HG02642 (cell line): ENCODE measurements around the gene SCUBE1.
A peak's percentile ranks its signal among the peaks of the same experiment; 100 is the strongest.

Experiments
- ATAC-seq: cut with Tn5 transposase; IDR thresholded peaks from one replicate; pipeline ENCODE4 v1.9.1; 2021; ENCODE audit warnings: mild to moderate bottlenecking; ENCODE audit not compliant: unreplicated experiment, poor library complexity

The SCUBE1 gene

DNA sequence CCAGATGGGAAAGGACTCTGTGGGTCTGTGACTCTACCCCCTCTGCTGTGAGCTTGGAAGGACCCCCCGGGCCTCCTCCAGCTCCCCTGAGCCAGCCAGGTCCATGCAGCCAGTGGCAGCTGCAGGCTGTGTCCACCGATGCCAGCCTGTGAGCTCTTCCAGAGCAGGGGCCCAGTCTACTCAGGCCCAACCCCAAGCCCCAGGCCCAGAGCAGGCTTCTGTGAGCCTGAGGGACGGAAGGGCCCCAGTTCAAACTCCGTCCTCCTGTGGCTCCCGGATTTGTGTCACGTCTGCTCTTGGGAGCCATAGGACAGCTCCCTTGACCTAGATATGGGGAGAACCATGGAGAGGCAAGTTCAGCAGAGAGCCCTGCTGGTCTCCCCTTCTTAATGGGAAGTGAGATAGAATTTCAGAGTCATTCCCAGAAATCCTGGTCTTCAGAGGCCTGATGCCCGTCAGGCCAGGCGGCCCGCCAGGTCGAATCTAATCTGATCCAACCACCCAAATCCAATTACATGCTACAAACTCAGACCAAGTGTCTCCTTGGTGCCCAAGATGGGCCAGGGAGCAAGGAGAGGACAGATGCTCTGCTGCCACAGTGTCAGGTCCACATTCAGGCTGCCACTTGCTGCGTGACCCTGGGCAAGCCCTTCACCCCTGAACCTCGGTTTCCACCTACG lies 75.1 kb downstream of the SCUBE1 start:
- ATAC-seq, result no peak

DNA sequence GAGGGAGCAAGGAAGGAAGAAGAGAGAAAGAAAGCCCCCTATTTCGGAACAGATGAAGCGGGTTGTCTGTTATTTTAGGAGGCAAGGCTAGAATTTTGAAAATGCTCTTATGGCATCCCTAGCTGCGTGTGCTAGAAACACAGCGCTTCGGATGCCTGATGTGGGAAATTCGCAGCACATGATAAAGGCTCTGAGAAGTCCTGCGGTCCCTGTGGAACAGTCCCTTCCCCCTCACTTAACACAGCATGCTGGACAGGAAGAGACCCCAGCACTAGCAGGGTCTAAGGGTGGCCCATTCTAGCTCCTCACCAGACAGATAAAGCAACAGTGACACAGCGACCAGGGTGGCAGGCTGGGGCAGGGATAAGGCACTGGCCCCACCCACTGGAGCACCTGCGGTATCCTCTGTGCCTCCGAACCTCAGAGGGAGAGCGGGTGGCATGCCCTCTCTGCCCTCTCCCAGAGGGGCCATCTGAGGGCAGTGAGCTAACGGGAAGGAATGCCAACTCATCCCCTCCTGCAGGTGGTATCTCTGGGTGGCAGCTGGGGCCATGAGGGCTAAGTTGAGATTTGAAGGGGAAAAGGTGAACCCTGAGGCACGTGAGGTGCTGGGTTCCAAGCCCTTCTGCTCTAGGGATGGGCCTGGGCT lies 75.7 kb downstream of the SCUBE1 start:
- ATAC-seq, result no peak

DNA sequence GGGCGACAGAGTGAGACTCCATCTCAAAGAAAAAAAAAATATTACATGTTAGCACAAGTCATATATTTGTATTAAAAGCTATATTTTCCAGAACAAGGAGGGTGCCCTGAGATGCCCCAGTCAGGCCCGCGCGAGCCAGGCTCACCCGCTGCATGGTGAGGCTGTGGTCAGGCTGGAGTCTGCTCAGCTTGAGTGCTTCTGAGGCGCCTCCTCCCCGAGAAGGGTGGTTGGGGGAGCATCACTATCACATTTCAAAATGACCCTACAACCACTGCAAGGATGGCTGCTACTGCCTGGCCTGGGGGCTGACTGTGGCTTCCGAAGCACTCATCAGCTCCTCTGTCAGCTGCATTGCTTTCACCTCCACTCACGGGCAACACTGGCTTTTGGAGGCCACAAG lies 77.1 kb downstream of the SCUBE1 start:
- no peak for ATAC-seq

DNA sequence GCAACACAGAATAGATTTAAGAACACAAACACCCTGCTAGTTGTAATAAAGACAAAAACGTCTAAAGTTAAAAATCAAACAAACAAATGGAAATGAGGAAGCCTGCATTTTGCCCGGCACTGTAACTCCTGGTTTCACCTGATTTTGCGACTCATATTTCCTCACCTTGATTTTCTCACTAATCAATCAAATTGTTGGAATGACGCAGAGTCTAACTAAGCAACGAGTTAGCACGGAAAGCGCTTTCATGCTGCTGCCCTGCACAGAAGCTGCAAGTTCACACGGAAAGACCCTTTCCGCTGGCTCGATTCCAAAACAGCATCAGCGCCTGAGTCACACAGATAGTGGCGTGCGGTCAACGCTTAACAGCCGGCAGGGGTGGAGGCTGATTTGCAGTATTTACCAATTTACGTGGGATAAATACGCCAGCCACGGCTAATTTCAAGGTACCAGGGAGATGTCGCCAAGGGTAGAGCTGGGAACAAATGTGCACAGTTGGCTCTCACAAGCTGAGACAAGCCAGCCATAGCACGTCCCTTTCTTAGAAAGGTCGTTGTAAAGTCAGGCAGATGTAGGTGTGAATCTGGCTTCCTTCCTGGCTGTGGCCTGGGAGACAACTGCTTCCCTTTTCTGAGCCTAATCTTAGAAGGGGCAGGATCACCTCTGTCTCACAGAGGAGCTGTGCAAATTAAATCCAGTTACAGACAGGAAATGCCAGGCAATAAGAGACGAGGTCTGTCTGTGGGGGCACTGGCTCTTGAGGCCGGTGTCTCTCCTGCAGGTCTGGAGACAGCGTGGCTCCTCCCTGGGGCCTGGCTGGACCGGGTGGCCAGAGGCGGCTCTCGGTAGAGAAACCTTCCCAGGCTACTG lies 79.3 kb downstream of the SCUBE1 start:
- peak; percentile 71 for ATAC-seq

DNA sequence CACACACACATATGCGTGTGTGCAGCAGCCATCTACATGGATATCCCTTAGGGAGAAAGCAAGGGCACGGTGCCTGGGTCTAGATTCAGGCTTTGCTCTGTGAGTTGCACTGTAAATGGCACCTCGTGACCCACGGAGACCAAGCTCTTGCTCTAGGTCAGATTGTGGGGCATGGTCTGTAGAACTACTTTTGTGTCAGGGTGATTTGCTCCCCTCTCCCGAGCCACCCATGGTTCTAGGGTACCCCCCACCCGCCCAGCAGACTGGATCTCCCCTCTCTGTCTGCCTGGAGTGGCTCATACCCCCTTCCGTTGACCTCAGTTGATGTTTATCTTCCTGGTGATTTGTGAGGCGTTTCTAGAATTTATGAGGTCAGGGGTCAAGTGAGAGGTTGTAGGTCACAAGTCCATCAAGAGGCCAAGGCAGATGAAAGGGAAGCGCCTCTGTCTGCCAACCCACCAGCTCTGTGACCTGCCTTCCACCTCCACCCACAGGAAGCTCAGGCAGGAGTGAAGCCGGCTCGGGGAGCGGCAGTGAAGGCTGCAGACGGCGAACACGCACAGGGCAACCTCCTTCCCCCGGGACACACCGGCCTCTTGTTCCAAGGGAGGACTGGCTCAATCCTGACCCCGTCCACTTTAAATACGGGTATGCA lies 80.1 kb downstream of the SCUBE1 start:
- ATAC-seq, result no peak

DNA sequence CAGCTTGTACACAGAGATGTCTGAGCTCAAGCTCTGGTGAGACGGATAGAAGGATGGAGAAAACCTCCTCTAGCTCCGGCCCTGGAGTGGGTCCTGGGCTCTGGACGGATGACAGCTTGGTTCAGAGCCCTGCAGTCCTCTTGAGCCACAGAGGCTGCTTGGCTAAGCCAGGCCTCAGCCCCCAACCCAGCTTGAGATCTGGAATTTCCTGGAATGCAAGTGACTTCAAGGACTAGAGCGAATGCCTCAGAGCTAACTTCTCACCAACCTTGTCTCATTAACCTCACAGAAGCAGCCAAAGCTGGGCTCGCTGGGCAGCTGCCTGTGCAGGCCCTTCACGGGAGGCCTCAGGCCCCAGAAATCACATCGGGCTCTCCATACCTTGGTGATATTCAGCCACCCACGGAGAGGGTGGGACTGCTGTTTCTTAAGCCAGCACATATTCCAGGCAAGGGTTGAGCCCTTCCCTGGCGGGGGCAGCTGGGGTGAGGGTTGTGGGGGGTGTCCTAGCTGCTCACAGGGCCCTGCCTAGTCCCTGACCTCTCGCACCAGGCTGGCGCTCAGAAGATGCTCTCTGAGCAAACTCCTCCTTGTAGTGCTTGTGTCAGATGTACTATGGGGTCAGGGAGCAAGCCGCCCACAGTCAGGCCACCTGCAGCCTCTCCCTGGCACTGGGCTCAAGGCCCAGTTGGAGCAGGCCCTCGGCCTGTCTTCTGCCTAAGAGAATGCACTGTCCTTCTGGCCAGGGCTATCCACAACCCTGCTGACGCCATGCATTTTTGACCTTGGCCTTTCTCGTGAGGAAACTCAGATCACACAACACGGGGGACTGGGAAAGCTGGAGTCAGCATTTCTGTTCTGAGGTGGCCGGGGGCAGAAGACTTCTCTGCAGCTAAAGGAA lies 82.6 kb downstream of the SCUBE1 start:
- ATAC-seq, result no peak

DNA sequence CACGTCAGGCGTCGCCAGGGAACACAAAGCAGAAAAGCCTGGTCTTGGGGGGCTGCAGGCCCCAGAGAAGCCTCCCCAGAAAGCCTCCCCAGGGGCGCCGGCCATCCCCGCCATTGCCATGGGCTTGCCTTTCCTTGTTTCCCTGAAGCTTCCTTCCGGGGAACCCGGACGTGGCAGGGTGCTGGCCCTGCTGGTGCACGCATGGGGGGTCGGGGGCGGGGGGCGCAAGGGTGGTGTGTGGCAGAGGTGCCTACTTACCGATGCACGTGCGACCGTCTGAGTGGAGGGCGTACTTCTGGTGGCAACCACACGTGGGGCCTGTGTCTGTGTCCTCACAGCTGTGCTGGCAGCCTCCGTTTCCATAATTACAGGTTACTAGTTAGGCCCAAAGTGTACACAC lies 85.2 kb downstream of the SCUBE1 start:
- ATAC-seq, result no peak

DNA sequence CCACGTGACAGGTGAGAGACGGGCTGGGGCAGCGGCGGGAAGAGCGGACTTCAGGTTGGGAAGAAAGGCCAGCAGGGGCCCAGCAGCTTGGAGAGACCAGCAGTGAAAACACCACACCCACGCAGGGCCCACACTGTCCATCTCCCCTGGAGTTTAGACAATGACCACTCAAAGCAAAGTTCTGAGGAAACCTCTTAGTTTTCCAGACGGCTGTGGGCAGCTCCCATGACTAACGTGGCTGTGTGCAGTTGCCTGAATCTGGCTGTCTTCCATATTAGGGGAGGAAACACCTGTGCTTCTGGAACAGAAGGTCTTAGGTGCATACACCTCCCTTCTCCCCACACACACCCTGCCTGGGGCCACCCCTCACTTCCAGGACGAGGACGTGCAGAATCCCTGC lies 85.6 kb downstream of the SCUBE1 start:
- no peak for ATAC-seq

DNA sequence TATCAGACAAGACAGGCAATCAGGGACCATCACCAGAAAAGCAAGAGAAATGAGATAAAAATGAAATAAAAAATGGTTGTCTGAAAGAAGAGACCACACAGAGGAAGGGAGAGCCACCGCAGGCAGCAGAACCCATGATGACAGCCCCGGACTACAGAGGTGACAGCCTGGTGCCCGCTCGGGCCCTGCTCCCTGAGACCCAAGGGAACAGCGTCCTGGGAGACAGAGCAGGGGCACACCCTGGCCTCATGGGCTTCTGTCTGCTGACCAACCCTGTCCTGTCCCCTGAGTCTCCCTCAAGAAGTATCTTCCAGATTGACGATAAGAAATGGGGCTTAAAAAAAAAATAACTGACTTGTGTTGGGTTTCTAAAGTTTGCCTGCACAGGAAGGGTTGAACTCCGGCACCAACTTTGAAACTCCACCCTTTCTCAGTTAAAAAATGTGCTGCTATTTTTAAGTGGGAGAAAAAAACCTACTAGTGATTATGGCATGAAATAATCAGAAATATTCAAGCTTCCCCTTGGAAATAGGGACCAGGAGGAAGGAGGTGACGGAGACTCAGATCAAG lies 86.1 kb downstream of the SCUBE1 start:
- ATAC-seq, result no peak

DNA sequence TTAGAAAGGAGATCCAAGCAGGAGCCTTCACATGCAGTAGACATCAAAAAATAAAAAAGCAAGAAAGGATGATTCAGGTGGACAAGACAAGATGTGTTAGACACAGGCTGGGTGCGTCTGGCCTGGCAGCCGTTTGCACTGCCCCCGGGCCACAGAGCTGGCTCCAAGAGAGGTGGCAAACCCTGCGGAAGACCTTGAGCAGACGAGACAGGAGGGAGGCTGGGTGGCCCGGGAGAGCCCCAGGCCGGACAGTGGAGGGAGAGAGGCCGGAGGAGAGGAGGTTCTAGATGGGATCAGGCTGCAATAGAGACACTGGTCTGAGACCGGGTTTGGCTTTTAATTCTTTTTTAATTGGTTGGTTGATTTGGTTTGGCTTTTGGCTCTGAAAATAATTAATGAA lies 86.6 kb downstream of the SCUBE1 start:
- ATAC-seq, result no peak

DNA sequence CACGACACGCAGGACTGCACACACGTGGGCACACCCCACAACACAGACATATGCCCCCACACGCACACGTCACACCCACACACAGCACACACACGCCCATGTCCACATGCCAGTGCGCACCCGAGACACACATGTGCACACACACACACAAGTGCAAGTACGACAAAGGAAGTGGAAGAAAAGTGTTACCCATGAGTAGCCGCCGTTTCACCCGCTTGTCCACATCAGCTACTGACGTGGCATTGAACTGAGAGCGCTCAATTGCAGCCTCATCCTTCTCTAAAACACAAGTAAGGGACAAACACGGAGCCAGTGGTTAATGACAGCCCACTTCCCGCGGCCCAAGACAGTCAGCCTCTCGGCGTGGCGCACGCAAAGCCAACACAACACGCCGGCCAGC lies 87.9 kb downstream of the SCUBE1 start:
- no peak for ATAC-seq

DNA sequence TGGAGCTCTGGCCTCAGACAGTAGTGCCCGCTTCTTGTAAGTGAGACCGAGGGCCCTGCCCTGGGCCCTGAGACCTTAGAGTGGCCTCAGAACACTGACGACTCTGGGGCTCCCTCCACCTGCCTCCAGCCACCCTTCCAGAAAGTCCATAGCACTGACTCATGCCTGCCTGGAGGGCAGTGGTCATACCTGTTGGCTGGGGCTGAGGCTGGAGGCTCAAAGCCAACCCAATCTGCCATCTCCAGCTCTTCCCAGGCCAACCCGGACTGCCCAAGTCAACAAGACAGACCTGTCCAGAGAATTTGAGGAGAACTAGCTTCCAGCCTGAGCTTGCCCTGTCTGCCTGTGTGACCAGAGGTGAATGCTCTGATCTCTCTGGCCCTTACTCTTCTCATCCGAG lies 89.3 kb downstream of the SCUBE1 start:
- ATAC-seq, result no peak

DNA sequence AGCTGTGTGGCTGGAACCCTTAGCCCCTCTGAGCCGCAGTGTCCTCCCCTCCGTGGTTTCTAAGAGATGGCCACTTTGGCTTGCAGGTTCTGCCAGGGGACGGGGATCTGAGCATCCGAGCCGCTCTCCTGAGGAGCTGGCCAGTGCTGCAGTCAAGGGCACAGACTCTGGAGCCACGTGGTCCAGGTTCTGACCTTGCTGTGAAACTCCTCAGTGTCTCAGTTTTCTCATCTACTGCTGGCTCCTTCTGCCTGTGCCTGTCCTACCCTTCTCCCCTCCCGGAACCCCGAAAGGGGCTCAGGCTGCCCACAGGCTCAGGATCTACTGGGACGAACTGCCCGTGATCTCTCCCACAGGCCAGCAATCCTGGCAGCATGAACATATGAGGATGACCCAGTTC lies 90.9 kb downstream of the SCUBE1 start:
- ATAC-seq, result no peak

DNA sequence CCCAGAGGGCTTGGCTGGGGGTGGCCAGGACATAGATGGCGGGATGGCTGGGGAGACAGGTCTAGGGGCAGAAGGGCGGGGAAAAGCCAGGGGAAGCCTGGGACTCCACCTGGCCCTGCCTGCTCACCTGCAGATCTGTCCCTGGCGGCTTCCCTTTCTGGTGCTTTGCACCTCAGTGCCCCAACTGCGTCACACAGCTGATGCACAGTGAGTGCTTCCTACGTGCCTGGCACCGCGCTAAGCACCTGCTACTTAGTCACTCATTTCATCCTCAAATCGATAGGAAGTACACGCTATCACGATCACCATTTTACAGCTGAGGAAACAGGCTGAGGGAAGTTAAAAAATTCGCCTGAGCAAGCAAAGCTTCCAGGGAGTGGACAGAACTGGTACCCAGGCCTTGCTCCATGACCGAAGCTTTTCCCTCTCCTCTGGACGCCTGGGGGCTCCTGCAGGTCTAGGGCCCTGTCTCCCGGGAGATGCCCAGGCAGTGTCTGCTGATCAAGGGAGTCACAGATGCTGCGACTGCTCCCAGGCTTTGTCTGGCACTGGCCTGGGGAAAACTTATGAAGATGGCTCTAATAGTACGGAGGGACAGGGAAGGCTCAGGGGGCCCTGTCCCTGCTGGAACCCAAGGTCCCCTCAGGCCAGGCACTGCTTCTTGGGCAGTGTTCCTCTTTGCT lies 93.2 kb downstream of the SCUBE1 start:
- ATAC-seq, result no peak

DNA sequence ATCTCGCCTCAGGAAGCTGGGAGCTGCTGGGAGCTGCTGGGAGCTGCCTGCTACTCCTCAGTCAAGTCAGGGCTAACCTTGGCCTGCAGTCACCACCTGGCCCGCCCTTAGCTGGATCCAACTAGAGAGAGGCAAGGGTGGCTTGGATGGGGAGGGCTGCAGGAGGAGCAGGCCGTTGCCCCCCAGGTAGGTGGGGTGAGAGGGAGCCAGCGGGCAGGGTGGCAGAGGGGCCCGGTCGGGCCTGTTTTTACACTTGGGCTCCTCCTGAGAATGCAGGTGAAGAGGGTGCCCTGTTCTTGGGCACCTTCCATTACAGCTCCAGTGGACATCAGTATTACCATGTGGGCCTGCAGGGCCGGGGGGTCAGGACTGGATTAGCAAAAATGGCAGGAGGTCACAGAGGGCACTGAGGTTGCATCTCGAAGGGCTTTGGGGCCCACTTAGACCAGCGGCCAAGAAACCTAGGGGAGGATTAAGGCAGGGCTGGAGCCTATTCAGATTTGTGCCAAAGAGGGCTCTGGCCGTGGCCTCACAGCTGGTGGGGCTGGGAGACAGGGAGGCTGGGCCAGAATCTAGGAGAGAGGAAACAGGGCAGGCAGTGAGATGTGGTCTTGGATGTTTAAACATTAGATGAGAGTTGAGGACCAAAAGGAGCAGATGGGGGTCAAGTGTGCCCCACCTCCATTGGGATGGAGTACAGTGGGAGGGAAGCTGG lies 95.5 kb downstream of the SCUBE1 start:
- ATAC-seq, result no peak

DNA sequence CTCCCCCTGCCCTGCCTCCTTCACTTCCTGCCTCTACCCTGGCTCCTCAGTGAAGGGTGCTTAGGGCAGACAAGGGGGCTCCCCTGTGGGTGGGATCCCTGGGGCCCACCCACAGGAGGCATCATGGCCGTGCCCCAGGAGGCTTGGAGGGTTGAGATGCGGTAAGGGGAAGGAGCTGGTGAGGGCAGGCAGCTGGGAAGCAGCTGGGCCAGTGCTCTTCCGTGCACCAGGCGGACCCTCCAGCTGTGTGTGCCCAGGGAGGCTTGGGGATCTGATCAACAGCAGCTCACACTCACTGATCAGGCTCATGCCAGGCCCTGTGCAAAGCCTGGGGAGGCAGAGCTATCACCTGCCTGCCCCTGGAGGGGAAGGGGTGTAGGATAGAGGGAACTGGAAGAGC lies 97.0 kb downstream of the SCUBE1 start:
- no peak for ATAC-seq

DNA sequence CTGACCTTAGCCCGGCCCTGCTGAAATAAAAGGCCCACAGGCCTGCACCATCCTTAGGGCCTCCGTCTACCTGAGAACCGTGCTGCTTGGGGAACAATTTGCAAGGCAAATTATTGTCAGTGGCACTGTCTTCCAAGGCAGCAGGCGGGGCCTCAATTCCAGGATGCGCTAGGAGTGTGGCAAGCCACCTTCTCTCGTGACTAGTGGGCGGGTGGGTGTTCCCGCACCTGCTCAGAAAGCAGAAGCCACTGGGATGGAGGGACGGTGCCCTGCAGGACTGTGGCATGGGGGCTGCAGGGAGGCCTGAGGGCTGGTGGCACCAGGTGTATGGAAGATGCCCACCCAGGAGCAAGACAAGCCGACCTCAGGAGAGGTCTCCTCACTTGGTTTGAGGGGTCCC lies 97.5 kb downstream of the SCUBE1 start:
- no peak for ATAC-seq

DNA sequence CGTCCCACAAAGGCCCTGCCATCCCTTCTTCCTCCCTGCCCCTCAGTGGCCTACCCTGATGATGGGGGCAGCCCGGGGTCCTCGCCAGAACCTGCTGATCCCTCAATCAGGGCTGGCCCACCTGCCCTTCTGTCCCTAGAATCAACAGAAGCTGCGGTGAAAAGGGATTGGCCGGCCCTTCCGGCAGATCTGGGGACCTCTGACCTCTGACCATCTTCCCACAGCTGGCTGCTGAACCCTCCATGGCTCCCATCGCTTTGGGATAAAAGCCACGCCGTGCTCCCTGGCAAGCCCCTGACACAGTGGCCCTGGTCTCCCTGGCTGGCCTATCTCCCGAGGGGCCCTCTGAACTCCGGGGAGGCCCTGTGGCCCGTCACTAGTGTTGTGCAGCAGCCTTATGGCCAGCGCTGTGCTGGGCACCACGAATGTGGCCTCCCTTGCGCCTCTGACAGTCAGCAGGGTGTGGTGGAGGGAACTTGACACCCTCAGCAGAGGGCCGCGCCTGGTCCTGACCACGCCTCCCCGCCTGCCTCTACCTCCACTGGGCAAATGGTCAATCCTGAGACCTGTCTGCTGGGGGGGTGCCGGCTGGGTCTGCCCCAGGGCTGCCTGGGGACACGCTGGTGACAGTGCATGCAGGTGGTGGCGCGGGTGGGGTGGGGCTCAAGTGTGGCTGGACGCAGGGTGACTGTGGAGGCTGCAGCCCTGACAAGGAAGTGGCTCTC lies 98.2 kb downstream of the SCUBE1 start:
- no peak for ATAC-seq
